Measurements from ENCODE around the gene BAZ1B. TPM values are rescaled to one million over a fixed set of nuclear protein-coding genes. Genes with fewer than 3 reads are reported as not detected.

Gene BAZ1B
- total RNA-seq, 1 donor from 2014 or later: 42.4 TPM

- FAIRE-seq (no peak), DNase-seq (ENCODE audit: low read depth) (no peak)
- peaks cover 6% of the 10 kb centered on the region for H3K36me3 ChIP-seq (ENCODE audit: control insufficient read depth, insufficient read depth, low read length)
- no peak for TF ChIP-seq CTCF (IDR thresholded peaks at IDR 0.05; ENCODE audit: insufficient read depth, low read length, severe bottlenecking)
- no peaks in the 10 kb centered on the region for H3K27me3 ChIP-seq (ENCODE audit: control insufficient read depth, insufficient read depth, low read length)
- no peak overlapping the region for H3K4me3 ChIP-seq (ENCODE audit: low read depth, low read length)
Observed at GRCh38 chr7:73515178-73515577, 6.9 kb downstream of the BAZ1B start.

- H3K27me3 ChIP-seq (ENCODE audit: control insufficient read depth, insufficient read depth, low read length): no peaks in the 10 kb centered on the region
- H3K36me3 ChIP-seq (ENCODE audit: control insufficient read depth, insufficient read depth, low read length): peaks cover 10% of the 10 kb centered on the region
- TF ChIP-seq CTCF (IDR thresholded peaks at IDR 0.05; ENCODE audit: insufficient read depth, low read length, severe bottlenecking): no peak
- H3K4me3 ChIP-seq (ENCODE audit: low read depth, low read length): no peak overlapping the region
- DNase-seq (ENCODE audit: low read depth) (no peak), FAIRE-seq (no peak)
Observed at GRCh38 chr7:73512018-73512780, 9.9 kb downstream of the BAZ1B start.

GRCh38 chr7:73509463-73509862 lies 12.6 kb downstream of the BAZ1B start:
- no peak for FAIRE-seq
- H3K36me3 ChIP-seq (ENCODE audit: control insufficient read depth, insufficient read depth, low read length): peaks cover 12% of the 10 kb centered on the region
- no peak for TF ChIP-seq CTCF (IDR thresholded peaks at IDR 0.05; ENCODE audit: insufficient read depth, low read length, severe bottlenecking)

GRCh38 chr7:73507556-73507955 lies 14.5 kb downstream of the BAZ1B start:
- Histone ChIP-seq H3K27me3 (ENCODE audit: control insufficient read depth, insufficient read depth, low read length) (no peaks in the 10 kb centered on the region), H3K36me3 (ENCODE audit: control insufficient read depth, insufficient read depth, low read length) (peaks cover 17% of the 10 kb centered on the region), H3K4me3 (ENCODE audit: low read depth, low read length) (no peak overlapping the region)
- no peak for TF ChIP-seq CTCF (IDR thresholded peaks at IDR 0.05; ENCODE audit: insufficient read depth, low read length, severe bottlenecking)
- DNase-seq (ENCODE audit: low read depth): no peak
- FAIRE-seq: no peak

More at GRCh38 chr7:73509463-73509862, 12.6 kb downstream of the BAZ1B start:
- DNase-seq (ENCODE audit: low read depth): no peak
- Histone ChIP-seq H3K27me3 (ENCODE audit: control insufficient read depth, insufficient read depth, low read length) (no peaks in the 10 kb centered on the region), H3K4me3 (ENCODE audit: low read depth, low read length) (no peak overlapping the region)

GRCh38 chr7:73504920-73505319 lies 17.2 kb downstream of the BAZ1B start:
- FAIRE-seq: no peak
- peaks cover 17% of the 10 kb centered on the region for H3K36me3 ChIP-seq (ENCODE audit: control insufficient read depth, insufficient read depth, low read length)

More at GRCh38 chr7:73504920-73505319, 17.2 kb downstream of the BAZ1B start:
- H3K4me3 ChIP-seq (ENCODE audit: low read depth, low read length): no peak overlapping the region
- TF ChIP-seq CTCF (IDR thresholded peaks at IDR 0.05; ENCODE audit: insufficient read depth, low read length, severe bottlenecking): no peak
- no peaks in the 10 kb centered on the region for H3K27me3 ChIP-seq (ENCODE audit: control insufficient read depth, insufficient read depth, low read length)
- DNase-seq (ENCODE audit: low read depth): no peak

Data from bronchial epithelial cell (primary cell).